HL-60 (cell line): Measurements from ENCODE around the gene WDR20.

Source experiments
- DNase-seq, 2 experiments: peaks; one replicate each; pipeline ENCODE4 v3.0.0-alpha.2; 2010 to 2020; ENCODE audit warnings: low read depth in 1 of 2, low spot score in 1 of 2
- H3K27ac ChIP-seq: fragments of 250-450 bp; sonication (Bioruptor Pico); replicated peaks from 2 replicates; pipeline ENCODE4 v1.5.1; 2020; ENCODE audit warnings: mild to moderate bottlenecking, moderate library complexity
- H3K27me3 ChIP-seq: fragments of 250-450 bp; sonication (Bioruptor Pico); 2 replicates; pipeline ENCODE4 v1.5.1; 2021; ENCODE audit warnings: mild to moderate bottlenecking, moderate library complexity; ENCODE audit not compliant: insufficient read depth, poor library complexity, severe bottlenecking
- H3K4me3 ChIP-seq: replicated peaks from 2 replicates; pipeline ENCODE4 v1.5.1; 2011; ENCODE audit warnings: mild to moderate bottlenecking, control low read depth, low read length; ENCODE audit not compliant: insufficient read depth
- GABPA ChIP-seq: IDR thresholded peaks from 2 replicates; pipeline ENCODE4 v1.6.1; 2012; ENCODE audit warnings: low read depth
- POLR2AphosphoS5 ChIP-seq: IDR thresholded peaks from 2 replicates; pipeline ENCODE4 v1.6.1; 2012; ENCODE audit warnings: low read depth
- SPI1 ChIP-seq: IDR thresholded peaks from 2 replicates; pipeline ENCODE4 v1.6.1; 2012; ENCODE audit warnings: low read depth, mild to moderate bottlenecking, borderline replicate concordance
- TF ChIP-seq, protein P1 (sequence below): IDR thresholded peaks from one replicate; pipeline ENCODE4 v1.5.1; 2011; ENCODE audit warnings: low read length, control low read depth, inconsistent platforms; ENCODE audit not compliant: insufficient read depth
- TF ChIP-seq, protein P2 (sequence below): IDR thresholded peaks from 2 replicates; pipeline ENCODE4 v1.6.1; 2012; ENCODE audit warnings: low read depth; ENCODE audit not compliant: insufficient replicate concordance

The WDR20 gene

DNA sequence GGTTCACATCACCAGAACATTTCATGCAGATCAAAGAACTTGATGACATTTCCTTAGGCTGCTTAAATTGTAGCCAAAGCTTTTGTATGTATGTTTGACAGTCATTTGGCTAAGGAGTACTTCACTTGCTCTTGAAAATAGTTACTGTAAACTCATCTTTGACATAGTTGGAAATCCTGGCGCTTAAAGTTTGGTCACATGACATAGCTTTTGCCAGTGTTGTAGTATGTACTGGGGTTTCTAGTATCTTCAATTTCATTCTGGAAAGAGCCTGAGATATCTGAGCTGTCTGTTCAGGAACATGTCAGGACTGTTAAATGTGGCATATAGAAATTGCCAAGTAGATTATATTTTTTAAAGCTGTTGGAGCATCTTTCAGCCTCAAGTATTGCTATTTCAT, 55.7 kb downstream of the WDR20 start:
- Histone ChIP-seq H3K4me3 (no peak overlapping the region), H3K27me3 (no peaks in the 10 kb centered on the region), H3K27ac (no peak overlapping the region)
- DNase-seq, result no peak
- TF ChIP-seq SPI1, result no peak
- TF ChIP-seq GABPA, result no peak
- TF ChIP-seq, protein P1, sequence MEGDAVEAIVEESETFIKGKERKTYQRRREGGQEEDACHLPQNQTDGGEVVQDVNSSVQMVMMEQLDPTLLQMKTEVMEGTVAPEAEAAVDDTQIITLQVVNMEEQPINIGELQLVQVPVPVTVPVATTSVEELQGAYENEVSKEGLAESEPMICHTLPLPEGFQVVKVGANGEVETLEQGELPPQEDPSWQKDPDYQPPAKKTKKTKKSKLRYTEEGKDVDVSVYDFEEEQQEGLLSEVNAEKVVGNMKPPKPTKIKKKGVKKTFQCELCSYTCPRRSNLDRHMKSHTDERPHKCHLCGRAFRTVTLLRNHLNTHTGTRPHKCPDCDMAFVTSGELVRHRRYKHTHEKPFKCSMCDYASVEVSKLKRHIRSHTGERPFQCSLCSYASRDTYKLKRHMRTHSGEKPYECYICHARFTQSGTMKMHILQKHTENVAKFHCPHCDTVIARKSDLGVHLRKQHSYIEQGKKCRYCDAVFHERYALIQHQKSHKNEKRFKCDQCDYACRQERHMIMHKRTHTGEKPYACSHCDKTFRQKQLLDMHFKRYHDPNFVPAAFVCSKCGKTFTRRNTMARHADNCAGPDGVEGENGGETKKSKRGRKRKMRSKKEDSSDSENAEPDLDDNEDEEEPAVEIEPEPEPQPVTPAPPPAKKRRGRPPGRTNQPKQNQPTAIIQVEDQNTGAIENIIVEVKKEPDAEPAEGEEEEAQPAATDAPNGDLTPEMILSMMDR, result no peak
- no peak for TF ChIP-seq POLR2AphosphoS5
- TF ChIP-seq, protein P2, sequence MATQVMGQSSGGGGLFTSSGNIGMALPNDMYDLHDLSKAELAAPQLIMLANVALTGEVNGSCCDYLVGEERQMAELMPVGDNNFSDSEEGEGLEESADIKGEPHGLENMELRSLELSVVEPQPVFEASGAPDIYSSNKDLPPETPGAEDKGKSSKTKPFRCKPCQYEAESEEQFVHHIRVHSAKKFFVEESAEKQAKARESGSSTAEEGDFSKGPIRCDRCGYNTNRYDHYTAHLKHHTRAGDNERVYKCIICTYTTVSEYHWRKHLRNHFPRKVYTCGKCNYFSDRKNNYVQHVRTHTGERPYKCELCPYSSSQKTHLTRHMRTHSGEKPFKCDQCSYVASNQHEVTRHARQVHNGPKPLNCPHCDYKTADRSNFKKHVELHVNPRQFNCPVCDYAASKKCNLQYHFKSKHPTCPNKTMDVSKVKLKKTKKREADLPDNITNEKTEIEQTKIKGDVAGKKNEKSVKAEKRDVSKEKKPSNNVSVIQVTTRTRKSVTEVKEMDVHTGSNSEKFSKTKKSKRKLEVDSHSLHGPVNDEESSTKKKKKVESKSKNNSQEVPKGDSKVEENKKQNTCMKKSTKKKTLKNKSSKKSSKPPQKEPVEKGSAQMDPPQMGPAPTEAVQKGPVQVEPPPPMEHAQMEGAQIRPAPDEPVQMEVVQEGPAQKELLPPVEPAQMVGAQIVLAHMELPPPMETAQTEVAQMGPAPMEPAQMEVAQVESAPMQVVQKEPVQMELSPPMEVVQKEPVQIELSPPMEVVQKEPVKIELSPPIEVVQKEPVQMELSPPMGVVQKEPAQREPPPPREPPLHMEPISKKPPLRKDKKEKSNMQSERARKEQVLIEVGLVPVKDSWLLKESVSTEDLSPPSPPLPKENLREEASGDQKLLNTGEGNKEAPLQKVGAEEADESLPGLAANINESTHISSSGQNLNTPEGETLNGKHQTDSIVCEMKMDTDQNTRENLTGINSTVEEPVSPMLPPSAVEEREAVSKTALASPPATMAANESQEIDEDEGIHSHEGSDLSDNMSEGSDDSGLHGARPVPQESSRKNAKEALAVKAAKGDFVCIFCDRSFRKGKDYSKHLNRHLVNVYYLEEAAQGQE, result no peak

DNA sequence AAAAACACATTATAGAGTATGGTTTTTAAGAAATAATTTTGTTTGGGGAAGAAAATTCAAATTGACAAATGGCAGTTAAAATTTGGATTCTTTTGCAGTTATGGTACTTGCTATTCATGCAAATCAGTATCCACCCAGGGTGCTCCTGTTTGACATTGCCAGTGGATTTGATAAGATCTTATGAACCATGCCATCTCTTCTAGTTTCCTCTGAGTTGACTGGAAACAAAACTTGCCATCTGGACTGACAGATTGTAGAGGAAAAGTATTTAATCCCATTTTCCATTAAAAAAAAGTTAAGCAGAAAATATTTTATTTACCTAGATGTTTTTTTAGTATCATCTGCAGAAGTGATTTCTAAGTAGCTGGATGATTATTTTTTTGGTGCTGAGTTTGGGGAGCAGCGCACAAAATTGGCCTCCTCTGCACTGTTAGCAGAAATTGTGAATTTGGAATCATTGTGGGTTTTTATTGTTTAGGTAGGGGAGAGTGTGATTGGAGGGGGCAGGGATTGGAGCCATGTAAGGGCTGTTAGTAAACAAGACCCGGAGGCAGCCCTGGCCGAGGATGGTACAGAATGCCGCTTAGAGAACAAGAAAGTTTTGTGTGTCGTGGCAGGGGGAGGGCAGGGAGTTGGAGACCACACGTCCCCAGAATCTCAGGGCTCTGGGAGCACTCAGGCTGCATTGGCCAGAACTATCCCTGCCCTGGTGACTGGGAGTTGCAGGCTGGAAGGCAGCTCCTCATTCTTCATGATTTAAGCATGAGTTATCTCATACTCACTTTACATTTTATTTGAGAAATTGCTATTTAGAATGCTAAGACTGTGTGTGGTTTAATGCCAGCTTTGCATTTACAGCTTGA, 56.6 kb downstream of the WDR20 start:
- no peak overlapping the region for H3K4me3 ChIP-seq
- no peak for DNase-seq
- TF ChIP-seq SPI1 (no peak), POLR2AphosphoS5 (no peak), GABPA (no peak)
- TF ChIP-seq, protein P1, result no peak
- TF ChIP-seq, protein P2, result no peak
- H3K27me3 ChIP-seq, result no peaks in the 10 kb centered on the region
- no peak overlapping the region for H3K27ac ChIP-seq

DNA sequence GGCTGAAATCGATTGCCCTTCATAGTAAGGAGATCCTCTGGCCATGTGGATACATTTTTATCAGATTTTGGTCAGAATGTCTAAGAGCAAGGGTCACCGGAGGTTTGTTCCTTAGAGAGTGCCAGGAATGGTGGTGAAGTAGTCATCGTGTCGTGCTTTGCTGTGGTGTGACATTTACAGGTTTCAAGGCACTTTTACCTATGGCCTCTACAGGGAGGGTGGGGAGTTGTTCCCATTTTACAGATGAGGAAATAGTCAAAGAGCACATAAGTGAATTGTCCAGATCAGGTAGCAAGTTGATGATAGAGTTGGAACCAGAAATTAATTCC, 57.2 kb downstream of the WDR20 start:
- Histone ChIP-seq H3K27me3 (no peaks in the 10 kb centered on the region), H3K27ac (no peak overlapping the region), H3K4me3 (no peak overlapping the region)
- no peak for DNase-seq
- TF ChIP-seq GABPA (no peak), POLR2AphosphoS5 (no peak), SPI1 (no peak)
- TF ChIP-seq, protein P2, result no peak
- TF ChIP-seq, protein P1, result no peak
